SK-N-SH (cell line): Measurements from ENCODE around the gene SMARCA4. TPM values are rescaled to one million over a fixed set of nuclear protein-coding genes. Genes with fewer than 3 reads are reported as not detected.

Experiments used
- CTCF ChIA-PET: fragments of 300-600, 350-600 bp; formaldehyde crosslinking; extraction: SDS; loops from one replicate; lab custom pipeline; 2021; lab: Yijun Ruan, JAX
- POLR2A ChIA-PET: fragments of 350-600 bp; sonication (Branson Sonifier 250); formaldehyde crosslinking; extraction: SDS; loops from one replicate; lab custom pipeline; 2020; ENCODE audit warnings: antibody characterized with exemption, inconsistent platforms; lab: Yijun Ruan, JAX
- DNase-seq: peaks from one replicate; pipeline ENCODE4 v3.0.0; 2012
- H2AFZ ChIP-seq: fragments of 200-600 bp; sonication (generic); 2 replicates; pipeline ENCODE4 v1.8.1; 2016; ENCODE audit warnings: antibody characterized with exemption, mild to moderate bottlenecking, low read depth
- H3F3A ChIP-seq: fragments of 200-600 bp; sonication (generic); replicated peaks from 2 replicates; pipeline ENCODE3; 2016; ENCODE audit warnings: antibody characterized with exemption, mild to moderate bottlenecking; ENCODE audit not compliant: insufficient read depth
- H3K27ac ChIP-seq, 2 experiments: fragments of 200-500 bp in 1 of 2; fragments of 200-600 bp in 1 of 2; sonication (Bioruptor generic) in 1 of 2; sonication (generic), shearing (Covaris generic) in 1 of 2; 2 replicates each; pipeline versions ENCODE4 v1.5.1 to v1.6.1; 2014 to 2016; ENCODE audit warnings: low read depth in 2 of 2, inconsistent platforms in 1 of 2, low read length in 1 of 2, mild to moderate bottlenecking in 1 of 2, mixed read lengths in 1 of 2
- H3K27me3 ChIP-seq: fragments of 200-600 bp; sonication (generic), shearing (Covaris generic); 2 replicates; pipeline ENCODE4 v1.6.1; 2016; ENCODE audit warnings: mixed run types; ENCODE audit not compliant: insufficient read depth
- H3K36me3 ChIP-seq, 2 experiments: fragments of 200-500 bp in 1 of 2; fragments of 200-600 bp in 1 of 2; sonication (Bioruptor generic) in 1 of 2; sonication (generic) in 1 of 2; replicated peaks in 1 of 2; 2 replicates each; pipeline versions ENCODE3 to v1.5.1; 2014 to 2016; ENCODE audit warnings: low read length in 1 of 2, mild to moderate bottlenecking in 1 of 2; ENCODE audit not compliant: insufficient read depth in 2 of 2, control insufficient read depth in 1 of 2
- H3K4me1 ChIP-seq, 2 experiments: fragments of 200-500 bp in 1 of 2; fragments of 200-600 bp in 1 of 2; sonication (Bioruptor generic) in 1 of 2; sonication (generic), shearing (Covaris generic) in 1 of 2; 2 replicates each; pipeline versions ENCODE4 v1.5.1 to v1.6.1; 2014 to 2016; ENCODE audit warnings: low read depth in 1 of 2, low read length in 1 of 2, mixed run types in 1 of 2; ENCODE audit not compliant: insufficient read depth in 2 of 2, control insufficient read depth in 1 of 2
- H3K4me2 ChIP-seq: fragments of 200-600 bp; sonication (generic), shearing (Covaris generic); 2 replicates; pipeline ENCODE4 v1.6.1; 2017; ENCODE audit warnings: mixed run types
- H3K4me3 ChIP-seq, 2 experiments: fragments of 200-500 bp in 1 of 2; fragments of 200-600 bp in 1 of 2; sonication (Bioruptor generic) in 1 of 2; sonication (generic), shearing (Covaris generic) in 1 of 2; 2 replicates each; pipeline versions ENCODE4 v1.5.1 to v1.8.1; 2014 to 2016; ENCODE audit warnings: low read depth in 2 of 2, inconsistent platforms in 1 of 2, low read length in 1 of 2, mild to moderate bottlenecking in 1 of 2, mixed read lengths in 1 of 2, moderate library complexity in 1 of 2
- H3K79me2 ChIP-seq: fragments of 200-600 bp; sonication (generic); 2 replicates; pipeline ENCODE4 v1.8.1; 2017; ENCODE audit warnings: mild to moderate bottlenecking; ENCODE audit not compliant: insufficient read depth
- H3K9ac ChIP-seq: fragments of 200-600 bp; sonication (generic); 2 replicates; pipeline ENCODE4 v1.6.1; 2017; ENCODE audit warnings: mixed run types
- H3K9me2 ChIP-seq: fragments of 200-600 bp; sonication (generic); 2 replicates; pipeline ENCODE4 v1.6.1; 2017; ENCODE audit warnings: mixed run types
- H3K9me3 ChIP-seq: fragments of 200-600 bp; sonication (generic); 2 replicates; pipeline ENCODE4 v1.6.1; 2017; ENCODE audit warnings: mixed run types, mild to moderate bottlenecking, moderate library complexity
- H4K20me1 ChIP-seq: fragments of 200-600 bp; sonication (generic); 2 replicates; pipeline ENCODE4 v1.6.1; 2017; ENCODE audit warnings: mild to moderate bottlenecking, mixed run types; ENCODE audit not compliant: insufficient read depth
- EZH2phosphoT487 ChIP-seq: fragments of 200-600 bp; sonication (generic); IDR thresholded peaks from 2 replicates; pipeline ENCODE4 v1.6.1; 2017; ENCODE audit warnings: low read depth, mixed run types, mild to moderate bottlenecking, antibody characterized with exemption, moderate library complexity, borderline replicate concordance
- FOXJ3 ChIP-seq: sonication (generic); formaldehyde crosslinking; IDR thresholded peaks from 2 replicates; pipeline ENCODE4 v1.5.1; 2020; ENCODE audit warnings: mild to moderate bottlenecking, missing genetic modification reagents
- GABPA ChIP-seq: IDR thresholded peaks from 2 replicates; pipeline ENCODE4 v1.4.0; 2012; ENCODE audit warnings: low read depth, mild to moderate bottlenecking
- GATA2 ChIP-seq: sonication (generic); formaldehyde crosslinking; IDR thresholded peaks from 2 replicates; pipeline ENCODE4 v1.5.0; 2020; ENCODE audit warnings: mild to moderate bottlenecking, missing genetic modification reagents
- JUND ChIP-seq: IDR thresholded peaks from 2 replicates; pipeline ENCODE4 v1.4.0; 2012
- MEF2A ChIP-seq: IDR thresholded peaks from 2 replicates; pipeline ENCODE4 v1.4.0; 2012; ENCODE audit warnings: low read depth, borderline replicate concordance
- NFIC ChIP-seq: IDR thresholded peaks from 2 replicates; pipeline ENCODE4 v1.4.0; 2012; ENCODE audit warnings: borderline replicate concordance
- POLR2AphosphoS5 ChIP-seq: IDR thresholded peaks from 2 replicates; pipeline ENCODE4 v1.6.1; 2012; ENCODE audit warnings: low read depth, low read length
- RAD21 ChIP-seq: IDR thresholded peaks from 2 replicates; pipeline ENCODE4 v1.6.1; 2012; ENCODE audit warnings: mild to moderate bottlenecking, low read length
- RCOR1 ChIP-seq: fragments of 150-350 bp; IDR thresholded peaks from 2 replicates; pipeline ENCODE4 v1.6.1; 2017; ENCODE audit warnings: antibody characterized with exemption, low read length
- RFX5 ChIP-seq: IDR thresholded peaks from 2 replicates; pipeline ENCODE4 v1.6.1; 2012; ENCODE audit warnings: mild to moderate bottlenecking, improper control_type of control experiment, low read length
- SMC3 ChIP-seq: IDR thresholded peaks from 2 replicates; pipeline ENCODE4 v1.6.1; 2012; ENCODE audit warnings: low read depth, low read length, improper control_type of control experiment
- TEAD4 ChIP-seq: IDR thresholded peaks from 2 replicates; pipeline ENCODE4 v1.4.0; 2012; ENCODE audit warnings: mild to moderate bottlenecking, borderline replicate concordance; ENCODE audit not compliant: insufficient read depth
- YY1 ChIP-seq: IDR thresholded peaks from 2 replicates; pipeline ENCODE4 v1.4.0; 2012; ENCODE audit warnings: low read depth, mild to moderate bottlenecking
- WGBS: methylation state at CpG from one replicate; pipeline ENCODE4 v1.1.6; 2017; ENCODE audit warnings: low lambda C conversion rate; 5-methylcytosine and 5-hydroxymethylcytosine counted together
- polyA plus RNA-seq, 3 experiments: library from polyadenylated mRNA; depleted of rRNA; stranded (reverse); fragments of >200 nt; gene quantifications; 2 replicates each; pipeline ENCODE4 v1.2.3, GENCODE V29; 2012
- TF ChIP-seq, protein P1 (sequence below): IDR thresholded peaks from 2 replicates; pipeline ENCODE4 v1.4.0; 2012; ENCODE audit warnings: low read depth, borderline replicate concordance
- TF ChIP-seq, protein P2 (sequence below): IDR thresholded peaks from 2 replicates; pipeline ENCODE4 v1.4.0; 2012; ENCODE audit warnings: low read depth
- TF ChIP-seq, protein P3 (sequence below): fragments of 150-350 bp; IDR thresholded peaks from 2 replicates; pipeline ENCODE4 v1.6.1; 2016; ENCODE audit warnings: mild to moderate bottlenecking, low read depth, low read length
- TF ChIP-seq, protein P4 (sequence below): fragments of 150-350 bp; IDR thresholded peaks from 2 replicates; pipeline ENCODE4 v1.6.1; 2017; ENCODE audit warnings: antibody characterized with exemption, low read length, low read depth, borderline replicate concordance
- TF ChIP-seq, protein P5 (sequence below): IDR thresholded peaks from 2 replicates; pipeline ENCODE4 v1.4.0; 2012; ENCODE audit warnings: low read depth, borderline replicate concordance

The SMARCA4 gene
- polyA plus RNA-seq, 1 of the 3 experiments (the other 2 are of a cell fraction): 90.7 TPM

DNA sequence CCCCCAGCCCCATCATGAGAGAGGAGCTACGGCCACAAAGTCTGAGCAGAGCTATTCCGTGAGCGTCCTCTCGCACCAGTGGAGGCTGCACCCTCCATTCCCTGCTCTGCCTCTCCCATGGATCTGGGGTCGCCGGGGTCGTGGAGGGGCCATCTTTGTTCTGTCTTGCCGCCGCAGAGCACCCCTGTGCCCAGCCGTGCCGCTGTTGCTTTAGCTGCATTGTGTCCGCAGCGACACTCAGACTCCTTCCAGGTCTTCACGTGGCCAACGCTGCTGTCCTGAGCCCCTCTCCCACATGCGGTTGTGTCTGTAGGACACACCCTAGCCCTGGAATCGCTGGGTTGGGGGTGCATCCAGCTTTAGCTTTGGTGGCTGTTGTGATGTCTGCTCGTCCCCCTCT lies 48.2 kb upstream of the SMARCA4 start:
- H3F3A ChIP-seq: peaks cover 4% of the 10 kb centered on the region
- 94% methylated on average over 16 of the region's 18 CpGs for WGBS
- no peaks in the 10 kb centered on the region for H3K79me2 ChIP-seq
- peaks cover 9 to 34% of the 10 kb centered on the region in 2 experiments for H3K36me3 ChIP-seq
- H4K20me1 ChIP-seq: peaks cover 7% of the 10 kb centered on the region; the same call in 1 of the 2 replicates
- ChIA-PET POLR2A (no interaction called here), CTCF (interaction anchor here (0.8 to 0.9 kb wide), 2 partner anchors 40 to 42 kb away, joined by 3 read pairs; no protein-coding TSS in a partner anchor)
- H3K9ac ChIP-seq: no peak overlapping the region
- H3K9me2 ChIP-seq: no peaks in the 10 kb centered on the region
- H3K9me3 ChIP-seq: no peaks in the 10 kb centered on the region
- H3K4me3 ChIP-seq: no peak overlapping the region
- no peak for TF ChIP-seq YY1
- no peak for TF ChIP-seq TEAD4
- TF ChIP-seq, protein P1, sequence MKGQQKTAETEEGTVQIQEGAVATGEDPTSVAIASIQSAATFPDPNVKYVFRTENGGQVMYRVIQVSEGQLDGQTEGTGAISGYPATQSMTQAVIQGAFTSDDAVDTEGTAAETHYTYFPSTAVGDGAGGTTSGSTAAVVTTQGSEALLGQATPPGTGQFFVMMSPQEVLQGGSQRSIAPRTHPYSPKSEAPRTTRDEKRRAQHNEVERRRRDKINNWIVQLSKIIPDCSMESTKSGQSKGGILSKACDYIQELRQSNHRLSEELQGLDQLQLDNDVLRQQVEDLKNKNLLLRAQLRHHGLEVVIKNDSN: no peak
- no peak for TF ChIP-seq RFX5
- H3K4me1 ChIP-seq: peaks cover 4 to 17% of the 10 kb centered on the region in 2 experiments; a peak in 3 of 4 replicates
- no peak for DNase-seq
- H2AFZ ChIP-seq: no peak overlapping the region
- H3K4me2 ChIP-seq: no peak overlapping the region
- no peaks in the 10 kb centered on the region for H3K27me3 ChIP-seq
- no peak overlapping the region for H3K27ac ChIP-seq

DNA sequence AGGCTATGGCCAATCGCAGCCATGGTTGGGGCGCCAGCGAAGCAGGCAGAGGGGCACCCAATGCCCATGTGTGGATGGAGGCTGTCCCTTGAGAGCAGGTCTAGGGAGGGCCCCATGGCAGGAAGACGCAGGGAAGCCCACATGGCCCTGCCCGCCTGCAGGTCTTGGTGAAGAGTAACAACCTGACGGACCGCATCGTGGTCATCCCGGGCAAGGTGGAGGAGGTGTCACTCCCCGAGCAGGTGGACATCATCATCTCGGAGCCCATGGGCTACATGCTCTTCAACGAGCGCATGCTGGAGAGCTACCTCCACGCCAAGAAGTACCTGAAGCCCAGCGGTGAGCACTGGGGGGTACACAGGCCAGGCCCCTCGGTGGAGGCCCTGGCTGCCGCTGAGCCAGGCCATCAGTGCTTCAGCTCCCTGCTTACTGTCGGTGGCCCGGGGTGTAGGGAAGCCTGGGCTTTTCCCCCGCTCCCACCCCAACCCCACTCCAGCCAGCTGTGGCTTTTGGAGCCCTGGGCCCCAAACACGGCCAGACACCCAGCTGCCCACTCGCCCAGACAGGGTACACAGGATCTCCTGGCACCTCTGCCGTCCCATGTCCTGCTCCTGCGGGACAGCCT lies 47.0 kb upstream of the SMARCA4 start:
- TF ChIP-seq, protein P2, sequence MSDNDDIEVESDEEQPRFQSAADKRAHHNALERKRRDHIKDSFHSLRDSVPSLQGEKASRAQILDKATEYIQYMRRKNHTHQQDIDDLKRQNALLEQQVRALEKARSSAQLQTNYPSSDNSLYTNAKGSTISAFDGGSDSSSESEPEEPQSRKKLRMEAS: no peak
- TF ChIP-seq EZH2phosphoT487 (no peak), NFIC (no peak), RAD21 (no peak), POLR2AphosphoS5 (no peak), RCOR1 (no peak), GABPA (no peak), SMC3 (no peak), RFX5 (no peak), MEF2A (no peak), JUND (no peak), FOXJ3 (CRISPR knock-in tag) (no peak), GATA2 (no peak)
- TF ChIP-seq, protein P3, sequence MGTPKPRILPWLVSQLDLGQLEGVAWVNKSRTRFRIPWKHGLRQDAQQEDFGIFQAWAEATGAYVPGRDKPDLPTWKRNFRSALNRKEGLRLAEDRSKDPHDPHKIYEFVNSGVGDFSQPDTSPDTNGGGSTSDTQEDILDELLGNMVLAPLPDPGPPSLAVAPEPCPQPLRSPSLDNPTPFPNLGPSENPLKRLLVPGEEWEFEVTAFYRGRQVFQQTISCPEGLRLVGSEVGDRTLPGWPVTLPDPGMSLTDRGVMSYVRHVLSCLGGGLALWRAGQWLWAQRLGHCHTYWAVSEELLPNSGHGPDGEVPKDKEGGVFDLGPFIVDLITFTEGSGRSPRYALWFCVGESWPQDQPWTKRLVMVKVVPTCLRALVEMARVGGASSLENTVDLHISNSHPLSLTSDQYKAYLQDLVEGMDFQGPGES: no peak
- TF ChIP-seq, protein P4, sequence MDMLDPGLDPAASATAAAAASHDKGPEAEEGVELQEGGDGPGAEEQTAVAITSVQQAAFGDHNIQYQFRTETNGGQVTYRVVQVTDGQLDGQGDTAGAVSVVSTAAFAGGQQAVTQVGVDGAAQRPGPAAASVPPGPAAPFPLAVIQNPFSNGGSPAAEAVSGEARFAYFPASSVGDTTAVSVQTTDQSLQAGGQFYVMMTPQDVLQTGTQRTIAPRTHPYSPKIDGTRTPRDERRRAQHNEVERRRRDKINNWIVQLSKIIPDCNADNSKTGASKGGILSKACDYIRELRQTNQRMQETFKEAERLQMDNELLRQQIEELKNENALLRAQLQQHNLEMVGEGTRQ: no peak
- TF ChIP-seq, protein P5, sequence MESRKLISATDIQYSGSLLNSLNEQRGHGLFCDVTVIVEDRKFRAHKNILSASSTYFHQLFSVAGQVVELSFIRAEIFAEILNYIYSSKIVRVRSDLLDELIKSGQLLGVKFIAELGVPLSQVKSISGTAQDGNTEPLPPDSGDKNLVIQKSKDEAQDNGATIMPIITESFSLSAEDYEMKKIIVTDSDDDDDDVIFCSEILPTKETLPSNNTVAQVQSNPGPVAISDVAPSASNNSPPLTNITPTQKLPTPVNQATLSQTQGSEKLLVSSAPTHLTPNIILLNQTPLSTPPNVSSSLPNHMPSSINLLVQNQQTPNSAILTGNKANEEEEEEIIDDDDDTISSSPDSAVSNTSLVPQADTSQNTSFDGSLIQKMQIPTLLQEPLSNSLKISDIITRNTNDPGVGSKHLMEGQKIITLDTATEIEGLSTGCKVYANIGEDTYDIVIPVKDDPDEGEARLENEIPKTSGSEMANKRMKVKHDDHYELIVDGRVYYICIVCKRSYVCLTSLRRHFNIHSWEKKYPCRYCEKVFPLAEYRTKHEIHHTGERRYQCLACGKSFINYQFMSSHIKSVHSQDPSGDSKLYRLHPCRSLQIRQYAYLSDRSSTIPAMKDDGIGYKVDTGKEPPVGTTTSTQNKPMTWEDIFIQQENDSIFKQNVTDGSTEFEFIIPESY: no peak
- H3K27me3 ChIP-seq: no peaks in the 10 kb centered on the region
- POLR2A ChIA-PET: no interaction called here
- CTCF ChIA-PET: interaction anchor here (0.6 to 2.3 kb wide), 4 partner anchors 39 to 43 kb away, joined by 3 to 12 read pairs (median 4); no protein-coding TSS in a partner anchor
- H3F3A ChIP-seq: peaks cover 9% of the 10 kb centered on the region
- no peak overlapping the region for H3K4me3 ChIP-seq
- no peak overlapping the region for H2AFZ ChIP-seq
- H3K79me2 ChIP-seq: no peaks in the 10 kb centered on the region
- no peaks in the 10 kb centered on the region for H3K9me2 ChIP-seq
- no peaks in the 10 kb centered on the region for H3K9me3 ChIP-seq
- H3K4me2 ChIP-seq: no peak overlapping the region
- no peak overlapping the region for H3K9ac ChIP-seq
- H3K4me1 ChIP-seq: peaks cover 4 to 17% of the 10 kb centered on the region in 2 experiments; a peak in 3 of 4 replicates
- 92% methylated on average over 17 of the region's 24 CpGs for WGBS
- H4K20me1 ChIP-seq: peaks cover 7% of the 10 kb centered on the region; the same call in 1 of the 2 replicates
- H3K36me3 ChIP-seq: peaks cover 9 to 27% of the 10 kb centered on the region in 2 experiments
- H3K27ac ChIP-seq: no peak overlapping the region
- no peak for DNase-seq
